ENCODE data around the gene ULBP2. TPM values are rescaled to one million over a fixed set of nuclear protein-coding genes. Genes with fewer than 3 reads are reported as not detected.

The ULBP2 gene
- polyA plus RNA-seq, 2 of the 4 experiments (the other 2 are of a cell fraction), result 2.7 to 4.5 TPM

- TF ChIP-seq, protein P1, sequence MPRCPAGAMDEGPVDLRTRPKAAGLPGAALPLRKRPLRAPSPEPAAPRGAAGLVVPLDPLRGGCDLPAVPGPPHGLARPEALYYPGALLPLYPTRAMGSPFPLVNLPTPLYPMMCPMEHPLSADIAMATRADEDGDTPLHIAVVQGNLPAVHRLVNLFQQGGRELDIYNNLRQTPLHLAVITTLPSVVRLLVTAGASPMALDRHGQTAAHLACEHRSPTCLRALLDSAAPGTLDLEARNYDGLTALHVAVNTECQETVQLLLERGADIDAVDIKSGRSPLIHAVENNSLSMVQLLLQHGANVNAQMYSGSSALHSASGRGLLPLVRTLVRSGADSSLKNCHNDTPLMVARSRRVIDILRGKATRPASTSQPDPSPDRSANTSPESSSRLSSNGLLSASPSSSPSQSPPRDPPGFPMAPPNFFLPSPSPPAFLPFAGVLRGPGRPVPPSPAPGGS (IDR thresholded peaks at IDR 0.05), result no peak
- TF ChIP-seq KDM1A (IDR thresholded peaks at IDR 0.05; ENCODE audit: low read depth), result no peak
- no peak for TF ChIP-seq ELK1 (IDR thresholded peaks at IDR 0.05; ENCODE audit: low read depth, low read length)
Observed at GRCh38 chr6:149991838-149992237, 50.0 kb downstream of the ULBP2 start (continued).

DNA sequence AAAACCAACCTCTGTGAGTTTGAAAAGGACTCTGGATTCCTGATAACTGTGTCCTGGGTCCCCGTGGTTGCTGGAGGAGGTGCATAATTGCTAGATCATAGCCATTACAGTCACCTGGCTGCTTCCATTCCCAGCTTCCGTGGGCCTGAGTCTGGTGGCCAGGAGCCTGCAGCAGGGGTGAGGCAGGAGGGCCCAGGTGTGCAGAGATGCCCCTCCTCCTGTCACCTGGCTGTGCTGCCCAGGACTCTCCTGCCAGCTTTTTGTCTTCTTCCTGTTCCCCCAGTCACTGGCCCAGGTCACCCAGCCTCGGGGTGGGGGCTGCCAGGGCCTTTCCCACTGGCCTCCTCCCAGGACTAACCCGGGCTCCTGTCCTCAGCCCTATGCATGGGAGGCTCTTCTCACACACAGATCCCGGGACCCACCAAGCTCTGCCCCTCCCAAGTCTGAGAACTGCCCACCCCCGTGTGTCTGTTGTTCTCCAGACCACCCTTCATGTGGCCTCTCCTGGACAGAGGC lies 53.5 kb downstream of the ULBP2 start:
- 45% methylated on average over 3 of the region's 6 CpGs for WGBS (ENCODE audit: missing lambda C conversion rate)

More for the DNA sequence above, 53.5 kb downstream of the ULBP2 start:
- POLR2A ChIA-PET, result no interaction called here
- no peak for DNase-seq (ENCODE audit: low read depth in 1 of 2, low spot score in 1 of 2)
- no peak overlapping the region for H3K27ac ChIP-seq
- no peak overlapping the region for H3K4me3 ChIP-seq
- ATAC-seq, result no peak
- H3K4me2 ChIP-seq, result no peak overlapping the region
- no peak for FAIRE-seq
- CTCF ChIA-PET, result interaction anchor here (1.0 to 1.7 kb wide), 3 partner anchors 12 to 822 kb away, joined by 3 to 7 read pairs (median 5); no protein-coding TSS in a partner anchor
- H3K9me3 ChIP-seq, result no peaks in the 10 kb centered on the region
- H3K4me1 ChIP-seq, result no peaks in the 10 kb centered on the region
- TF ChIP-seq PBX3 (IDR thresholded peaks at IDR 0.05) (no peak), EP300 (IDR thresholded peaks at IDR 0.05) (no peak), MAFK (IDR thresholded peaks at IDR 0.05; ENCODE audit: partially characterized antibody) (no peak), SREBF2 (IDR thresholded peaks at IDR 0.05) (no peak), HOXA7 (CRISPR knock-in tag; IDR thresholded peaks at IDR 0.05) (no peak), HMGXB4 (CRISPR knock-in tag; IDR thresholded peaks at IDR 0.05; ENCODE audit: borderline replicate concordance) (no peak), E2F6 (IDR thresholded peaks at IDR 0.05; ENCODE audit: borderline replicate concordance, low read depth) (no peak), RNF2 (IDR thresholded peaks at IDR 0.05; ENCODE audit: borderline replicate concordance, low read depth) (no peak), HOXB13 (CRISPR knock-in tag; IDR thresholded peaks at IDR 0.05; ENCODE audit: low read depth) (no peak), ZC3H11A (IDR thresholded peaks at IDR 0.05) (no peak), CTCF (IDR thresholded peaks at IDR 0.05) (no peak), KDM1A (IDR thresholded peaks at IDR 0.05; ENCODE audit: low read depth) (no peak), CEBPB (IDR thresholded peaks at IDR 0.05) (no peak), BHLHE40 (IDR thresholded peaks at IDR 0.05; ENCODE audit: low read depth, low read length) (no peak)
- TF ChIP-seq, protein P2, sequence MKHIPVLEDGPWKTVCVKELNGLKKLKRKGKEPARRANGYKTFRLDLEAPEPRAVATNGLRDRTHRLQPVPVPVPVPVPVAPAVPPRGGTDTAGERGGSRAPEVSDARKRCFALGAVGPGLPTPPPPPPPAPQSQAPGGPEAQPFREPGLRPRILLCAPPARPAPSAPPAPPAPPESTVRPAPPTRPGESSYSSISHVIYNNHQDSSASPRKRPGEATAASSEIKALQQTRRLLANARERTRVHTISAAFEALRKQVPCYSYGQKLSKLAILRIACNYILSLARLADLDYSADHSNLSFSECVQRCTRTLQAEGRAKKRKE (CRISPR knock-in tag; IDR thresholded peaks at IDR 0.05; ENCODE audit: low read depth), result no peak
